ENCODE results near the gene SLC39A10.

GRCh38 chr2:195687320-195688086, 30.5 kb downstream of the SLC39A10 start:
- TF ChIP-seq POLR2A (IDR thresholded peaks at IDR 0.05; ENCODE audit: low read length) (no peak), GATA1 (IDR thresholded peaks at IDR 0.05; ENCODE audit: low read depth, low read length) (no peak)
